Stimulated activated CD4-positive, alpha-beta T cell treated with anti-CD3 and anti-CD28 coated beads, Interleukin-1b, Interleukin-23, amount 100 ng/mL, for 48 hours (primary cell): ENCODE data around the gene IFNB1.

Experiments
- DNase-seq: peaks from one replicate; pipeline ENCODE4 v3.0.0-alpha.2; 2020

IFNB1 gene

GRCh38 chr9:21077781-21078180 is at the start of gene IFNB1:
Gene IFNB1, minus strand, starts transcription at chr9:21077942. Its CDS starts 73 bp downstream, at chr9:21077869.
- DNase-seq, result no peak

- DNase-seq, result no peak
These were observed 44.0 kb upstream of the IFNB1 start for GRCh38 chr9:21121595-21122251.

GRCh38 chr9:21121079-21121478 is 43.3 kb upstream of the IFNB1 start:
- DNase-seq, result no peak

- no peak for DNase-seq
These were observed 41.5 kb upstream of the IFNB1 start for GRCh38 chr9:21119093-21119770.

GRCh38 chr9:21114311-21114710 is 36.6 kb upstream of the IFNB1 start:
- no peak for DNase-seq

GRCh38 chr9:21110708-21111576 is 33.2 kb upstream of the IFNB1 start:
- no peak for DNase-seq

GRCh38 chr9:21104787-21105186 is 27.0 kb upstream of the IFNB1 start:
- no peak for DNase-seq

GRCh38 chr9:21102305-21102704 is 24.6 kb upstream of the IFNB1 start:
- no peak for DNase-seq

GRCh38 chr9:21097817-21098216 is 20.1 kb upstream of the IFNB1 start:
- no peak for DNase-seq

- no peak for DNase-seq
These were observed 19.1 kb upstream of the IFNB1 start for GRCh38 chr9:21096901-21097255.

- peak; percentile 39 for DNase-seq
These were observed 18.6 kb upstream of the IFNB1 start for GRCh38 chr9:21096172-21096900.

GRCh38 chr9:21095561-21095960 is 17.8 kb upstream of the IFNB1 start:
- DNase-seq, result no peak

- no peak for DNase-seq
These were observed 8.8 kb upstream of the IFNB1 start for GRCh38 chr9:21086538-21086937.

- no peak for DNase-seq
These were observed 7.3 kb upstream of the IFNB1 start for GRCh38 chr9:21085005-21085404.

GRCh38 chr9:21084242-21084850 is 6.6 kb upstream of the IFNB1 start:
- DNase-seq, result no peak

- no peak for DNase-seq
These were observed 4.9 kb upstream of the IFNB1 start for GRCh38 chr9:21082671-21083070.

GRCh38 chr9:21081999-21082398 is 4.3 kb upstream of the IFNB1 start:
- DNase-seq, result no peak

- no peak for DNase-seq
These were observed 3.7 kb upstream of the IFNB1 start for GRCh38 chr9:21081451-21081850.

GRCh38 chr9:21080793-21081192 is 3.1 kb upstream of the IFNB1 start:
- DNase-seq, result no peak

GRCh38 chr9:21078702-21079101 is 960 bp upstream of the IFNB1 start:
- DNase-seq, result no peak

- DNase-seq, result no peak
These were observed 2.3 kb downstream of the IFNB1 start for GRCh38 chr9:21075484-21075883.

- no peak for DNase-seq
These were observed 6.8 kb downstream of the IFNB1 start for GRCh38 chr9:21070906-21071305.

GRCh38 chr9:21070171-21070571 is 7.6 kb downstream of the IFNB1 start:
- DNase-seq, result no peak
